ENCODE data around the gene OCA2.

GRCh38 chr15:27956285-27956684, 142.8 kb downstream of the OCA2 start:
- TF ChIP-seq CTCF (IDR thresholded peaks at IDR 0.05; ENCODE audit: low read depth, low read length), result no peak
- TF ChIP-seq EZH2phosphoT487 (IDR thresholded peaks at IDR 0.05; ENCODE audit: low read depth), result no peak
